GM12878 (cell line): ENCODE measurements around the gene HRNR. TPM values are rescaled to one million over a fixed set of nuclear protein-coding genes. Genes with fewer than 3 reads are reported as not detected.
"Not testable (repeated sequence)": the region's sequence is repeated elsewhere in the genome, so short reads cannot be mapped to it uniquely, and the experiment has no call there.

Experiments
- ATAC-seq: fragments of 200-7000 bp; cut with Tn5 transposase; 3 replicates; pipeline ENCODE4 v1.9.1; 2020; ENCODE audit warnings: mild to moderate bottlenecking, moderate library complexity
- BruUV-seq: library from RNA; stranded (reverse); fragments of 400-500 nt; replicated peaks from 2 replicates; lab custom pipeline; 2021; lab: Mats Ljungman, UMichigan
- CTCF ChIA-PET: fragments of 300-600 bp; sonication (Branson Sonifier 250); formaldehyde crosslinking; extraction: SDS; loops from one replicate; lab custom pipeline; 2021; ENCODE audit warnings: inconsistent platforms; lab: Yijun Ruan, JAX
- POLR2A ChIA-PET: fragments of 350-600 bp; formaldehyde crosslinking; extraction: SDS; loops from one replicate; lab custom pipeline; 2021; ENCODE audit warnings: inconsistent platforms; lab: Charles Lee
- RAD21 ChIA-PET: fragments of 300-600 bp; sonication (Branson Sonifier 250); formaldehyde crosslinking; loops from one replicate; lab custom pipeline; 2023; ENCODE audit warnings: antibody characterized with exemption; ENCODE audit not compliant: unreplicated experiment; lab: Charles Lee
- SMC1A ChIA-PET: fragments of 300-600 bp; sonication (Branson Sonifier 250); formaldehyde crosslinking; loops from one replicate; lab custom pipeline; 2023; ENCODE audit not compliant: unreplicated experiment, uncharacterized antibody; lab: Charles Lee
- DNase-seq: peaks from one replicate; pipeline ENCODE4 v3.0.0-alpha.2; 2011; ENCODE audit warnings: low read depth, low spot score
- FAIRE-seq: peaks from 3 replicates; lab custom pipeline; 2011; peaks lifted over from hg19 to GRCh38; lab: Jason Lieb, UNC
- H2AFZ ChIP-seq: 2 replicates; pipeline ENCODE4 v1.6.0; 2011; ENCODE audit warnings: low read depth, low read length, control low read depth; ENCODE audit not compliant: control insufficient read depth
- H3K27ac ChIP-seq: 2 replicates; pipeline ENCODE4 v1.5.1; 2011; ENCODE audit warnings: control low read depth; ENCODE audit not compliant: control insufficient read depth, insufficient read depth
- H3K27me3 ChIP-seq, 2 experiments: replicated peaks in 1 of 2; 2 replicates each; pipeline versions ENCODE4 v1.6.0 to v1.6.1; 2011; ENCODE audit warnings: low read length in 1 of 2; ENCODE audit not compliant: control insufficient read depth in 2 of 2, insufficient read depth in 2 of 2
- H3K36me3 ChIP-seq, 2 experiments: 2 replicates each; pipeline ENCODE4 v1.5.1; 2011; ENCODE audit warnings: low read length in 1 of 2; ENCODE audit not compliant: control insufficient read depth in 2 of 2, insufficient read depth in 2 of 2
- H3K4me1 ChIP-seq: 2 replicates; pipeline ENCODE4 v1.6.1; 2011; ENCODE audit warnings: mild to moderate bottlenecking, low read length, moderate library complexity, mixed read lengths; ENCODE audit not compliant: control insufficient read depth, insufficient read depth
- H3K4me2 ChIP-seq: 2 replicates; pipeline ENCODE4 v1.6.0; 2011; ENCODE audit warnings: control low read depth; ENCODE audit not compliant: control insufficient read depth, insufficient read depth
- H3K4me3 ChIP-seq: fragments of 200-600 bp; sonication (generic); 2 replicates; pipeline ENCODE4 v1.5.1; 2016
- H3K79me2 ChIP-seq: 2 replicates; pipeline ENCODE4 v1.6.0; 2011; ENCODE audit warnings: low read length; ENCODE audit not compliant: control insufficient read depth, insufficient read depth
- H3K9ac ChIP-seq: 2 replicates; pipeline ENCODE4 v1.8.0; 2011; ENCODE audit warnings: low read length, control low read depth, mixed read lengths; ENCODE audit not compliant: control insufficient read depth, insufficient read depth
- H3K9me3 ChIP-seq: replicated peaks from 3 replicates; pipeline ENCODE4 v1.5.1; 2011; ENCODE audit warnings: mild to moderate bottlenecking, low read length; ENCODE audit not compliant: control insufficient read depth, insufficient read depth
- H4K20me1 ChIP-seq: 2 replicates; pipeline ENCODE4 v1.6.0; 2011; ENCODE audit not compliant: control insufficient read depth, insufficient read depth
- NFIC ChIP-seq: IDR thresholded peaks from 2 replicates; pipeline ENCODE4 v1.6.1; 2012; ENCODE audit warnings: low read depth, mild to moderate bottlenecking, inconsistent platforms, low read length, moderate library complexity
- RB1 ChIP-seq: fragments of 450-650 bp; formaldehyde crosslinking; IDR thresholded peaks from 2 replicates; pipeline ENCODE4 v1.6.1; 2017; ENCODE audit warnings: mild to moderate bottlenecking, borderline replicate concordance
- whole genome bisulfite sequencing: methylation state at CpG from one replicate; pipeline ENCODE4 v1.1.6; 2016; ENCODE audit warnings: low lambda C conversion rate; ENCODE audit not compliant: insufficient replicate concordance, insufficient coverage; ENCODE audit errors: missing lambda C conversion rate; 5-methylcytosine and 5-hydroxymethylcytosine counted together
- in situ Hi-C: fragments of 300-500 bp; cut with MboI; formaldehyde crosslinking; loops from 9 replicates; pipeline ENCODE4 v1.14.3; 2018; ENCODE audit warnings: mixed read lengths
- intact Hi-C: fragments of 100-400 bp; cut with micrococcal nuclease; formaldehyde crosslinking; loops from one replicate; pipeline ENCODE4 v1.14.2; 2022; ENCODE audit not compliant: unreplicated experiment
- polyA plus RNA-seq, 11 experiments: library from polyadenylated mRNA; depleted of rRNA in 4 of 11; unstranded in 6 of 11; stranded (reverse) in 5 of 11; fragments of >200 nt; fragmentation: Nextera tagmentation in 4 of 11; fragmentation: Illumina TruSeq in 1 of 11; extraction: Ambion mirVana in 4 of 11; extraction: Trizol in 1 of 11; gene quantifications; 1 replicate in 1 of 11; 2 replicates in 10 of 11; pipeline versions ENCODE4 v1.2.1 to v1.2.3, GENCODE V29; 2011 to 2016; ENCODE audit warnings: inconsistent platforms in 2 of 11, missing spikeins in 2 of 11, low read depth in 1 of 11
- total RNA-seq, 4 experiments: library from RNA; depleted of rRNA in 3 of 4; stranded (reverse); fragments of >200 nt in 3 of 4; fragmentation: Illumina TruSeq in 1 of 4; extraction: Trizol in 1 of 4; gene quantifications; 2 replicates each; pipeline versions ENCODE4 v1.2.1 to v1.2.3, GENCODE V29; 2013 to 2021
- TF ChIP-seq, protein P1 (sequence below): fragments of 450-650 bp; IDR thresholded peaks from 2 replicates; pipeline ENCODE4 v1.6.1; 2017; ENCODE audit warnings: mild to moderate bottlenecking, low read depth, inconsistent platforms; ENCODE audit not compliant: poor library complexity, severe bottlenecking

The HRNR gene
- total and polyA plus RNA-seq, 10 of the 15 experiments (the other 5 are each of a cell fraction or from before 2014, with no cell fraction given), result not detected

DNA sequence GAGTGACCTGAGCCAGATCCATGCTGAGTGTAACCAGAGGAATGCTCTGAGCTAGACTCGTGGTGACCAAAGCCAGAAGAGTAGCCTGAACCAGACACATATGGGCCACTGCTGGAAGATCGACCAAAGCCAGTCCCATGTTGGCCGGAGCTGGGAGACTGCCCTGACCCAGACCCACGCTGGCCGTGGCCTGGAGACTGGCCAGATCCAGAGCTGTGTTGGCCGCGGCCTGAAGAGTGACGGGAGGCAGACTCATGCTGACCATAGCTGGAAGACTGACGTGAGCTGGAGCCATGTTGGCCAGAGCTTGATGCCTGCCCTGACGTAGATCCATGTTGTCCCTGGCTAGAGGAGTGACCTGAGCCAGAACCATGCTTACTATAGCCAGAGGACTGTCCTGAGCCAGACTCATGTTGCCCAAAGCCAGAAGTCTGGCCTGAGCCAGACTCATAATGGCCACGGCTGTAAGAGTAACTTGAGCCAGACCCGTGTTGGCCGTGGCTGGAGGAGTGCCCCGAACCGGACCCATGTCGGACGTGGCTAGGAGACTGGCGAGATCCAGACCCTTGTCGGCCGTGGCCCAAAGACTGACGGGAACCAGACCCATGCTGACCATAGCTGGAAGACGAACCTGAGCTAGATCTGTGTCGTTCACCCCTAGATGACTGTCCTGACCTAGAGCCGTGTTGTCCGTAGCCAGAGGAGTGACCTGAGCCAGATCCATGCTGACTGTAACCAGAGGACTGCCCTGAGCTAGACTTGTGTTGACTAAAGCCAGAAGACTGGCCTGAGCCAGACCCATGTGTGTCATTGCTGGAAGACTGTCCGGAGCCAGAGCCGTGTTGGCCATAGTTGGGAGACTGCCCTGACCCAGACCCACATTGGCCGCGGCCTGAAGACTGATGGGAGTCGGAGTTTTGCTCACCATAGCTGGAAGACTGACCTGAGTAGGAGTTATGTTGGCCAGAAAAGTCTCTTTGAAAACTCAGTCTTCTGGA is 3.5 kb downstream of the HRNR start (continued):
- TF ChIP-seq, protein P1, sequence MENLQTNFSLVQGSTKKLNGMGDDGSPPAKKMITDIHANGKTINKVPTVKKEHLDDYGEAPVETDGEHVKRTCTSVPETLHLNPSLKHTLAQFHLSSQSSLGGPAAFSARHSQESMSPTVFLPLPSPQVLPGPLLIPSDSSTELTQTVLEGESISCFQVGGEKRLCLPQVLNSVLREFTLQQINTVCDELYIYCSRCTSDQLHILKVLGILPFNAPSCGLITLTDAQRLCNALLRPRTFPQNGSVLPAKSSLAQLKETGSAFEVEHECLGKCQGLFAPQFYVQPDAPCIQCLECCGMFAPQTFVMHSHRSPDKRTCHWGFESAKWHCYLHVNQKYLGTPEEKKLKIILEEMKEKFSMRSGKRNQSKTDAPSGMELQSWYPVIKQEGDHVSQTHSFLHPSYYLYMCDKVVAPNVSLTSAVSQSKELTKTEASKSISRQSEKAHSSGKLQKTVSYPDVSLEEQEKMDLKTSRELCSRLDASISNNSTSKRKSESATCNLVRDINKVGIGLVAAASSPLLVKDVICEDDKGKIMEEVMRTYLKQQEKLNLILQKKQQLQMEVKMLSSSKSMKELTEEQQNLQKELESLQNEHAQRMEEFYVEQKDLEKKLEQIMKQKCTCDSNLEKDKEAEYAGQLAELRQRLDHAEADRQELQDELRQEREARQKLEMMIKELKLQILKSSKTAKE, result no peak
- TF ChIP-seq NFIC, result no peak
- no peak for TF ChIP-seq RB1

DNA sequence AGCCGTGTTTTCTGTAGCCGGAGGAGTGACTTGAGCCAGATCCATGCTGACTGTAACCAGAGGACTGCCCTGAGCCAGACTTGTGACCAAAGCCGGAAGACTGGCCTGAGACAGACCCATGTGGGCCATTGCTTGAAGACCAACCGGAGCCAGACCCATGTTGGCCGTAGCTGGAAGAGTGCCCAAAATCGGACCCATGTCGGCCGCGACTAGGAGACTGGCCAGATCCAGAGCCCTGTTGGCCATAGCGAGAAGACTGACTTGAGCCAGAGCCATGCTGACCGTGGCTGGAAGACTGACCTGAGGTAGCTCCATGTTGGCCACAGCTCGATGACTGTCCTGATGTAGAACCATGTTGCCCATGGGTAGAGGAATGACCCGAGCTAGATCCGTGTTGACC is 4.6 kb downstream of the HRNR start:
- CTCF ChIA-PET, H3K79me2 ChIP-seq, H2AFZ ChIP-seq, H3K36me3 ChIP-seq, H3K4me2 ChIP-seq, BruUV-seq, H3K27ac ChIP-seq, H3K4me3 ChIP-seq, in situ Hi-C loops, H3K9ac ChIP-seq, DNase-seq, FAIRE-seq, intact Hi-C loops, SMC1A ChIA-PET, H3K9me3 ChIP-seq, POLR2A ChIA-PET, H3K4me1 ChIP-seq, H3K27me3 ChIP-seq, H4K20me1 ChIP-seq, RAD21 ChIA-PET, ATAC-seq: not testable (repeated sequence)
- WGBS, result 66% methylated on average over 14 of the region's 14 CpGs
